HG03575 (cell line): Measurements from ENCODE around the gene PLA2R1.
A peak's percentile ranks its signal among the peaks of the same experiment; 100 is the strongest.

Experiments used
- ATAC-seq: cut with Tn5 transposase; IDR thresholded peaks from one replicate; pipeline ENCODE4 v1.9.1; 2021; ENCODE audit not compliant: unreplicated experiment, insufficient number of reproducible peaks, low FRiP score; ENCODE audit errors: extremely low read depth

Gene PLA2R1

GRCh38 chr2:159953136-159953823, 109.1 kb downstream of the PLA2R1 start:
- no peak for ATAC-seq

- no peak for ATAC-seq
These were observed 116.0 kb downstream of the PLA2R1 start for GRCh38 chr2:159946326-159946999.

- ATAC-seq = no peak
These were observed 117.5 kb downstream of the PLA2R1 start for GRCh38 chr2:159944874-159945273.

- ATAC-seq = no peak
These were observed 120.3 kb downstream of the PLA2R1 start for GRCh38 chr2:159942146-159942545.

- ATAC-seq = no peak
These were observed 120.7 kb downstream of the PLA2R1 start for GRCh38 chr2:159941729-159942128.

GRCh38 chr2:159939946-159940345, 122.5 kb downstream of the PLA2R1 start:
- no peak for ATAC-seq

GRCh38 chr2:159938395-159938794, 124.0 kb downstream of the PLA2R1 start:
- ATAC-seq = no peak

GRCh38 chr2:159936471-159936870, 125.9 kb downstream of the PLA2R1 start:
- no peak for ATAC-seq

GRCh38 chr2:159933727-159934049, 128.7 kb downstream of the PLA2R1 start:
- peak; percentile 94 for ATAC-seq

GRCh38 chr2:159933040-159933726, 129.2 kb downstream of the PLA2R1 start:
- ATAC-seq = no peak

- no peak for ATAC-seq
These were observed 135.7 kb downstream of the PLA2R1 start for GRCh38 chr2:159926695-159927094.

- no peak for ATAC-seq
These were observed 136.4 kb downstream of the PLA2R1 start for GRCh38 chr2:159925975-159926374.

- ATAC-seq = no peak
These were observed 139.9 kb downstream of the PLA2R1 start for GRCh38 chr2:159922563-159922962.

GRCh38 chr2:159921752-159922404, 140.5 kb downstream of the PLA2R1 start:
- peak; percentile 62 for ATAC-seq

- ATAC-seq = no peak
These were observed 145.9 kb downstream of the PLA2R1 start for GRCh38 chr2:159916511-159916910.

- no peak for ATAC-seq
These were observed 148.5 kb downstream of the PLA2R1 start for GRCh38 chr2:159913900-159914299.

- no peak for ATAC-seq
These were observed 149.8 kb downstream of the PLA2R1 start for GRCh38 chr2:159912580-159912979.

- ATAC-seq = no peak
These were observed 151.5 kb downstream of the PLA2R1 start for GRCh38 chr2:159910951-159911350.

- ATAC-seq = no peak
These were observed 153.8 kb downstream of the PLA2R1 start for GRCh38 chr2:159908623-159909022.

- no peak for ATAC-seq
These were observed 154.5 kb downstream of the PLA2R1 start for GRCh38 chr2:159907909-159908308.
